LoVo (cell line): ENCODE data around the gene PHACTR3.

Source experiments
- DNase-seq: peaks from one replicate; pipeline ENCODE4 v3.0.0-alpha.2; 2016; ENCODE audit warnings: low spot score

PHACTR3 gene

GRCh38 chr20:59733351-59733750 lies 129.0 kb downstream of the PHACTR3 start:
- no peak for DNase-seq

DNA sequence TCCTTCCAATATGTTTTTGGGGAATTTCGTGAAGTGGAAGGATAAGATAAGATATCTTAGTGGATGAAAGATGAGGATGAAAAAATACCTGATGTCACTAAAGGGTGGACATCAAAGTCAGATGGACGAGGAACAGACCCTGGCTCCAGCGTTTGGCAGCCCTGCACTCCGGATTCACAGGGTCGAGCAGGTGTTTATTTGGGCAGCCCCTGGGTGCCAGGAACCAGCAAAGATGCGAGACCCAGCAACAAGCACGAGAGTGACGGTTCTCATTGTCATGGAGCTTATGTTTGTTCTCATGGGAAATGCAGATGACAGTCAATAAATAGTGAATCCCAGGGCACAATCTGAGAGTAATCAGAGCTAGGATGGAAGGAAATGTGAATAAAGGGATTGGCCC lies 131.1 kb downstream of the PHACTR3 start:
- no peak for DNase-seq

DNA sequence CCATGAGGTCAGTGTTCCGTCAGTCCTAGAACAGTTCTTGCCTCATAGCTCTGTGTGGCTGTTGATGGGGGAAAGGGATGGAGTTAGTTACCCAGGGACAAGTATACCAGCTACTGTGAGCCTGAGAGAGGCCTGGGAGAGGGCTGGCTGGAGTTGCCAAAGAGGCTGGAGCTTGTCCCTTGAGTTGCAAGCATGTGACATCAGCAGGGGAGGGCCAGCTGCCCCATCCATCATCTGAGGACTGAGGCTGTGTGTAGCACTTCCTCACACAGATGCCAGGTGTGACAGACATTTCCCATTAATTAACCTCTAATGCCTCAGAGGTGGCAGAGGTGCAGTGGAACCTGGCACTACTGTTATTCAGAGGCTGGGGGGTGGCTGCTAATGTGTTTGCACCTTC lies 131.6 kb downstream of the PHACTR3 start:
- DNase-seq = no peak

DNA sequence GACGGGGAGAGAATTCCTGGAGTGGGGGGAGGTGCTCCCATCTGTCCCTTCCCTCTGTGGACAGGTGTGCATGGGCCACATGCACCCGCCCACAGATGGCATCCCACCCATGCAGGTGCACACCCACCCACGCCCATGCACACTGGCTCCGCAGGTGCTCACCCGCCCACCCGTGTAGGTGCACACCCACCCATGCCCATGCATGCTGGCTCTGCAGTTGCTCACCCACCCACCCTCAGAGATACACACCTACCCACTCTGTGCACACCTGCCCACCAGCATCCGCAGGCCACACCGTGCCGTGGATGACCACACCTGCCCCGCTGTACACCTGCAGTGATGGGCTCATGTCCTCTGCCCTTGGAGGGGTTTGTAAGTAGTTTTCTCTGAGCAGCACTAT lies 132.0 kb downstream of the PHACTR3 start:
- no peak for DNase-seq

DNA sequence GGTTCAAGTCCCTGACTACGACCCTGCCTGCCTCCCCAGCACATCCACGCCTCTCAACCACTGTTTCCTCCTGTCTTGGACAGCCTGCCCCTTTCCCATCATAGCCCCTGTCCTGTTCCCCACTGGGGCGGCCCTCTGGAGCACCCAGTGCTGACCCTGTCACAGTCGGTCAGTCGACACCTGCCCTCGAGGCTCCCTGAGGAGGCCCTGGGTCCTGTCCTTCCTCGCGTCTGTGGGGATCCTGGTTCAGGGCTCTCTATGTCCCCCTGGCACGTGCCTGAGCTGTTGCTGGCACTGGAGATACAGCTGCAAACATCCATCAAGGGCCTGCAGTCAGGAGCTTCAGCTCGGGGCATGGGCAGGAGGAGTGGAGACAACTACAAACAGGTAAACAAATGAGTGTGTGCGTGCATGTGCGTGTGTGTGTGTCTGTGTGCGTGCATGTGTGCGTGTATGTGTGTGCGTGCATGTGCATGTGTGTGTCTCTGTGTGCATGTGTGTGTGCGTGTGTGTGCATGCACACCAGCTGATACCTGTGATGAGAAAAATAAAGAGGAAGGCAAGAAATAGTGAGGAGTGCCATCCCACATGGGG lies 132.8 kb downstream of the PHACTR3 start:
- DNase-seq = no peak

DNA sequence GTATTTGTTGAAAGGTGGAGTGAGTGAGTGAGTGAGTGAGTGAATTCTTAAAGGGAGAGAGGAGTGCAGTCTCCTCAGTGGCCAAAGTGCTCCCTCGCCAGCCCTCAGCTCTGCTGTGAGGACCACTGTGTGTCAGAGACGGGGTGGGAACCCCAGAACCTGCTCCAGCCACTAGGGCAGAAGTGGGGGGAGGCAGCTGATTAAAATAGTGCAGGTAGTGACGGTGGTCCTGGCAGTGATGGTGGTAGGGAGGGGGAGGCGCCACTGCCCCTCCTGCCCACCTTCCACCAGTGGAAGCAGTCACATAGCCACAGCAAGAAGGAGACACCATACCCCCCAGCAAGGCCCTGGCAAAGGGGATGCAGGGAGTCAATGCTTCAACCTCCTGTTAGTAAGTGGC lies 133.5 kb downstream of the PHACTR3 start:
- DNase-seq = no peak

DNA sequence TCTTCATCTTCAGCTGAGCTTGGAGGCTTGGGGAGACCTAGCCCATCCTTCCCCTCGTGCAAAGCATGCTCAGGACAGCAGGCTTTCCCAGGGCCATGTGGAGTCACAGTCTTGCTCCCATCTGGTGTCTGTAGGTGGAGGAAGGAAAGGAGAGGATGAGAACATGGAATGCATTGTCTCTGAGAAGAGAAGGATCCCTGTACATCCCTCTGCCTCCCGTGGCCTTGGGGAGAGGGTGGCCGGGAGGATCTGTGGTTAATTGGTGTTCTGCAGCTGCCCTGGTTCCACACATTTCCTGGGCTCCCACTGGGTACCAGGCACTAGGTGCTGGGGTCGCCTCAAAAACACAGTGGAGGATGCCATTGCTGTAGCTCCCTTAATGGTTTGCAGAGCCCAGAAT lies 134.5 kb downstream of the PHACTR3 start:
- DNase-seq = no peak

GRCh38 chr20:59740621-59741020 lies 136.3 kb downstream of the PHACTR3 start:
- no peak for DNase-seq

GRCh38 chr20:59741073-59741472 lies 136.7 kb downstream of the PHACTR3 start:
- no peak for DNase-seq

- no peak for DNase-seq
Measured at GRCh38 chr20:59742351-59743095, 138.2 kb downstream of the PHACTR3 start.

DNA sequence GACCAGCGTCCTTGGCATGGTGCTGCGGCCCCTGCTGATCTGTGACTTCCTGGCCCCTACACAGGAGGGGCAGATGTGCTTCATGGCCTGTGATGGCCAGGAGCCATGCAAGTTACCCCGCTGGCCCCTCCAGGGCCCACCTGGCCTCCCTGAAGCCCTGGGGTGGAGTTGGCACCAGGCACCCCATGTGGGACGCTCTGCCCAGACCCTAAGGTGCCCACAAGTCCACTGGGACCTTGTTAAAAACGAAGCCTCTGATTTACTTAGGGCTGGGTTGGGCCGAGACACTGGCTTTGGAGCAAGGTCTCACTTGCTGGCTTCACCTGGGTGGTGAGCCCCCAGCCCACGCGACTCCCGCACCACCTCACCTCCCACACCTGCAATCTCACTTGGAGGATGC lies 139.0 kb downstream of the PHACTR3 start:
- no peak for DNase-seq

DNA sequence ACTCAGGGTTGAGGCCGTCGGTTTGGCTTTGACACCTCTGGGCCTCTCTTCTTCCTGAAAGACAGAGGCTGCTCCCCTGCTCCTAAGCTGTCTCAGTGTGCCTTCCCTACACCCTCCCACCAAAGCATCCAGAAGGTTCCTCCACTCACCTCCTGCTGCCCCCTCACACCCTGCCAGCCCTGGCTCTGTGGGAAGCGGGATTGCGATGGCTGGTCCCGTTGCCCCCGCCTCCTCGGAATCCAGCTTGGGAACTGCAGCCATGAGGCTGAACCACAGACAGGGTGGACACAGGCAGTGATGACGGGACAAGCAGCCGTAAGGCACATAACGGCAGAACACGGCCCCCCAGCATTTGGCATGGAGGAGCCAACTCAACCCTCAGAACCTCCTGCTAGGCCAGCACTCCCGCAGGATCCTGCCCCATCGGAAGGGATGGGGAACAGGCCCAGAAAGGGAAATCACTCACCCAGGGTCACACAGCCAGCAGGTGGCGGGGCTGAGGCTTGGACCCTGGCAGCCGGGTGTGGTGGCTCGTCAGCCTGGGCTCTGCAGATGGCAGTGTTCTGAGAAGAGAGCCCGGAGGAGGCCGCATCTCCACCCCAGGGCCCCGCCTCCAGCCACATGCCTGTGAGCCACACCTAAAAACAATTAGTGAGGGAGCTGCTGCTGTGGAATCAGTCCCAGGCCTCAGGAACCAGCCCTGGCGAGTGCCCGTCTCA lies 139.6 kb downstream of the PHACTR3 start:
- DNase-seq = peak; percentile 3

- no peak for DNase-seq
Measured at GRCh38 chr20:59744756-59745155, 140.4 kb downstream of the PHACTR3 start.

GRCh38 chr20:59745201-59745600 lies 140.9 kb downstream of the PHACTR3 start:
- no peak for DNase-seq

GRCh38 chr20:59745716-59746115 lies 141.4 kb downstream of the PHACTR3 start:
- no peak for DNase-seq

- DNase-seq = no peak
Measured at GRCh38 chr20:59746155-59746554, 141.8 kb downstream of the PHACTR3 start.

DNA sequence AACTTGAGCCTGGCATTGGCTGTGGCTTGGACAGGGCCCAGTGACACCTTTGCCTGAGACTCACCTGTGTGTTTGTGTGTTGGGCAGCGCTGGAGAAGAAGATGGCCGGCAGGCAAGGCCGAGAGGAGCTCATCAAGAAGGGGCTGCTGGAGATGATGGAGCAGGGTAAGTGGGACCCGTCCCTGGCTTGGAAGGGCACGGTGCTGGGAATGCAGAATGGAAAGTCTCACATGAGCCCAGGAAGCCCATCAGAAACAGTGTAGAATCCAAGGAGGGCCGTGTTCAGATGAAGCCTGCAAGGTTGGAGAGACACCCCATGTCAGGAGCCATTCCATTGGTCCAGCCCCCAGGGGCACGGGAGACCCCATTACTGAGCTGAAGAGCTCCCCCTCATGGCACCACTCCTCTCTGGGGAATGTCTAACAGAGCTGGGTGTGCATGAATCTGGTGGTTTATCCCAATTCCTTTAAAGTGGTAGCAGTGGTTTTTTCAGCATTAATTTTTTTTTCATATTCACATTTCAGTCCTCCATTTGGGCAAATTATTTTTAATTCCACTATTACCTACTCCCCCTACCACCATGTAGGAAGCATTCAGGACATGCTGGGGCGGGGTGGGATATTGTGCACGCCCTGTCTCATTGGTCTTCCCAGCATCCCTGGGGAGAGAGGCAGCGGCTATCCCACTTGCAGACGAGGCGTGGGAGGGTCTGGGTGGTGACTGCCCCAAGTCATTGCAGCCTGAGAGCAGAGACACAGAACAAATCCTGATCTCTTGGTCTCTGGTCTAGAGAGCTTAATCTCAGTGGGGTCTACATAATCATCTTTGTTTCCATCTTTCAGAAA lies 143.6 kb downstream of the PHACTR3 start:
- DNase-seq = no peak

GRCh38 chr20:59748619-59749191 lies 144.4 kb downstream of the PHACTR3 start:
- no peak for DNase-seq

DNA sequence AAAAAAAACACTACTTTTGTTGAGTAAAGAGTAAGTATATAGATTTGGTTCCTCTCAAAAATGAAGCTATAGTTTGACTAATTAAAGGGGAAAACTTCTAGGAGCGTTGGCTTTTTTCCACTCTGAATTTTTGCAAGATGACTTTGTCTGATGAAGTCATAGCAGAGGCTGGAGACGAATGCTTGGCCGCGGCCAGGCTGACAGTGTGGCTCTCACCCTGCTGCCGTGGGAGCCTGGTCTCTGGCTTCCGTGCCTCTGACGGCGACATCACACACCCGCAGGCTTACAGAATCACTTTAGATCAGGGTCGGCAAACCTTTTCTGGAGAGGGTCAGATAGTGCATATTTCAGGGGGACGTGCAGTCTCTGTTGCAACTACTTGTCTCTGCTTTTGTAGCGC lies 145.0 kb downstream of the PHACTR3 start:
- no peak for DNase-seq

DNA sequence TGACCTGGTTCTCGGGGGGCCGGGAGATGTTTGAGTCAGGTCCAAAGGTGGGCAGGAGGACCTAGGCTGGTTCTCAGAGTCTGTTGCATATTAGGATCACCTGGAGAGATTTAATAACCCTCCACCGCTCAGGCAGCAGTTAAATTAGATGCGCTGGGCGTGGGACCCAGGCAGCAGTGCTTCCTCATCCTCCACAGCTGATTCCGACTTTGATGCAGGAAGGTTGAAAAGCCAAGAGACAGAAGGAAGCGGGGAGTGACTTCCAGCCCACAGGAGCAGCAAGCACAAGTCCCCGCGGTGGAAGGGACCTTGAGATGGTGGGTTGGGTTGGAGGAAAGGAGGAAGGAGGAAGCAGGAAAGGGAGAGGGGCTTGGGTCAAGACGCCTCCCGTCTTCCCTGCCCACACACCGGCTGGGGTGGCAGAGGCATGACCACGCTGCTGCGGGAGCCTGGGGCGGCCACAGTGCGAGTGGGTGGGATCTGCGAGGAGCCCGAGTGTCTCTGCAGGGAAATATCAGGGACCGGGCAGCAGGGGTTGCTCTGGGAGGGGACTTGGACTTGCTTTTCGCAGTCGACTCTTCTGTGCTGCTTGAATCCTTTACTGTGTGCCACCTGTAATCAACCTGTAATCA lies 146.0 kb downstream of the PHACTR3 start:
- DNase-seq = no peak

DNA sequence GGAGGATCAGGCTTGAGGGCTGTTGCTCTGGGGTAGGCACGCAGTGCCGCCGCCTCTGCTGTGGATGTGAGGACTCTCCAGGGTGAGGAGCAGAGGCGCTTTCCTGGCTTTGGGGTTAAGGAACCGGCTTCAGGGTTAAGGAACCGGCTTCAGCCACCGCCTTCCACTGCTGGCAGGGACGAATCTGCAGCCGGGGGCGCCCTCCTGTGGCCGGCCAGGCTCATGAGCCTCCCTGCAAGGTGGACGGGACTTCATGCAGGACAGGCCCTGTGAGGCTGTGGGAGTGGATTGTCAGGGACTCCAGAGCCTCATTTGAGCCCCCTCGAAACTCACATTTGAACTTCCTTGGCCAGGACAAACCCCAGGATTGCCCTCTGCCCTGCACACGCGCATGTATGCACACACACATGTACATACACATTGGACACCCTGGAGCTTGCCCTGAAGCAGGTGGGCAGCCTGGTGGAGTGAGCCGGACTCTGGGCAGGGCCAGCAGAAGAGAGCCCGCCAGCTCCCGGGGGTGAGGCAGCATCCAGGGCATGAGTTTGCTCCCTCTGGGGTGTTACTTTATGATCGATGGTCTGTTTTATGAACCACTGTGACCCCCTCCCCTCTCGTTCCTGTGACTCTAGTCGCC lies 146.9 kb downstream of the PHACTR3 start:
- peak; percentile 33 for DNase-seq
